Left ventricle myocardium inferior (tissue), 1 donor: Measurements from ENCODE around the gene DPYSL3. TPM values are rescaled to one million over a fixed set of nuclear protein-coding genes. Genes with fewer than 3 reads are reported as not detected.

Experiments
- DNase-seq: peaks from one replicate; pipeline ENCODE4 v3.0.0-alpha.2; 2020
- H3K27ac ChIP-seq: fragments of 200-600 bp; replicated peaks from 2 replicates; pipeline ENCODE4 v1.8.0; 2021
- H3K27me3 ChIP-seq: fragments of 200-600 bp; 2 replicates; pipeline ENCODE4 v1.8.0; 2021; ENCODE audit warnings: low read depth
- H3K36me3 ChIP-seq: fragments of 200-600 bp; 2 replicates; pipeline ENCODE4 v1.8.0; 2021
- H3K4me1 ChIP-seq: fragments of 200-600 bp; 2 replicates; pipeline ENCODE4 v1.8.0; 2021
- H3K4me3 ChIP-seq: fragments of 200-600 bp; 2 replicates; pipeline ENCODE4 v1.8.0; 2021; ENCODE audit warnings: mild to moderate bottlenecking, moderate library complexity
- H3K9me3 ChIP-seq: fragments of 200-600 bp; replicated peaks from 2 replicates; pipeline ENCODE4 v1.8.0; 2021
- CTCF ChIP-seq: fragments of 200-600 bp; IDR thresholded peaks from 2 replicates; pipeline ENCODE4 v1.8.0; 2021; ENCODE audit warnings: antibody characterized with exemption, mild to moderate bottlenecking, borderline replicate concordance
- intact Hi-C: fragments of 100-400 bp; cut with micrococcal nuclease; formaldehyde crosslinking; loops from one replicate; pipeline ENCODE4 v1.11.0; 2022
- total RNA-seq: library from RNA; stranded (reverse); fragmentation: NEBNext Ultra II Directional; extraction: Animal tissue kit (Norgen Biotek cat#: 25700); gene quantifications from one replicate; pipeline ENCODE4 v1.2.1, GENCODE V29; 2021
- donor health status: DM: no; HTN: yes; CAD: no; lungs with severe emphysema.

The DPYSL3 gene
- total RNA-seq, 1 donor from 2014 or later = 20.7 TPM

GRCh38 chr5:147472664-147473475, 37.0 kb downstream of the DPYSL3 start:
- Histone ChIP-seq H3K4me3 (no peak overlapping the region), H3K27ac (peak overlapping the region; percentile 56), H3K4me1 (peaks cover 16% of the 10 kb centered on the region), H3K27me3 (no peaks in the 10 kb centered on the region), H3K36me3 (no peaks in the 10 kb centered on the region), H3K9me3 (no peaks in the 10 kb centered on the region)
- intact Hi-C loops = no loop called here
- TF ChIP-seq CTCF = no peak
- no peak for DNase-seq

- TF ChIP-seq CTCF = no peak
- H3K27ac ChIP-seq = no peak overlapping the region
- no peaks in the 10 kb centered on the region for H3K27me3 ChIP-seq
- H3K9me3 ChIP-seq = no peaks in the 10 kb centered on the region
- no peak overlapping the region for H3K4me3 ChIP-seq
- intact Hi-C loops = no loop called here
- DNase-seq = no peak
- no peaks in the 10 kb centered on the region for H3K36me3 ChIP-seq
- peaks cover 35% of the 10 kb centered on the region for H3K4me1 ChIP-seq
These were observed 41.8 kb downstream of the DPYSL3 start for GRCh38 chr5:147467973-147468508.

GRCh38 chr5:147466360-147466980, 43.4 kb downstream of the DPYSL3 start:
- no peak for DNase-seq
- intact Hi-C loops = no loop called here

GRCh38 chr5:147465747-147466146, 44.1 kb downstream of the DPYSL3 start:
- Histone ChIP-seq H3K4me1 (peaks cover 30% of the 10 kb centered on the region), H3K9me3 (peaks cover 4% of the 10 kb centered on the region), H3K27ac (peak overlapping the region; percentile 55), H3K36me3 (no peaks in the 10 kb centered on the region), H3K27me3 (no peaks in the 10 kb centered on the region), H3K4me3 (no peak overlapping the region)
- DNase-seq = no peak
- TF ChIP-seq CTCF = no peak
- intact Hi-C loops = no loop called here

More at GRCh38 chr5:147466360-147466980, 43.4 kb downstream of the DPYSL3 start:
- H3K36me3 ChIP-seq = no peaks in the 10 kb centered on the region
- H3K27ac ChIP-seq = peak overlapping the region; percentile 55
- no peak overlapping the region for H3K4me3 ChIP-seq
- TF ChIP-seq CTCF = no peak
- no peaks in the 10 kb centered on the region for H3K27me3 ChIP-seq
- H3K9me3 ChIP-seq = no peaks in the 10 kb centered on the region
- H3K4me1 ChIP-seq = peaks cover 30% of the 10 kb centered on the region

- Histone ChIP-seq H3K4me1 (peaks cover 33% of the 10 kb centered on the region), H3K27ac (no peak overlapping the region), H3K36me3 (no peaks in the 10 kb centered on the region), H3K9me3 (peaks cover 8% of the 10 kb centered on the region), H3K4me3 (no peak overlapping the region), H3K27me3 (no peaks in the 10 kb centered on the region)
- intact Hi-C loops = no loop called here
- TF ChIP-seq CTCF = peak; percentile 60
- no peak for DNase-seq
These were observed 45.7 kb downstream of the DPYSL3 start for GRCh38 chr5:147464211-147464610.
